HEK293 (cell line): Measurements from ENCODE around the gene ENAH.

Experiments used
- CTCF ChIA-PET: fragments of 350-600 bp; formaldehyde crosslinking; extraction: SDS; loops from one replicate; lab custom pipeline; 2021; ENCODE audit warnings: antibody characterized with exemption; lab: Yijun Ruan, JAX
- POLR2A ChIA-PET: fragments of 300-600 bp; formaldehyde crosslinking; extraction: SDS; loops from one replicate; lab custom pipeline; 2020; ENCODE audit warnings: antibody characterized with exemption, inconsistent platforms; lab: Yijun Ruan, JAX
- H3K27ac ChIP-seq: fragments of 200-500 bp; sonication (Bioruptor generic); 2 replicates; pipeline ENCODE4 v1.5.1; 2014; ENCODE audit warnings: low read depth, low read length, control low read depth, inconsistent platforms; ENCODE audit errors: extremely low read depth
- H3K36me3 ChIP-seq, 2 experiments: fragments of 200-500 bp in 1 of 2; sonication (Bioruptor generic) in 1 of 2; 1 replicate in 1 of 2; 2 replicates in 1 of 2; pipeline ENCODE4 v1.5.1; 2014 to 2017; ENCODE audit warnings: inconsistent platforms in 2 of 2, low read length in 2 of 2; ENCODE audit not compliant: control insufficient read depth in 2 of 2, insufficient read depth in 1 of 2
- H3K4me1 ChIP-seq: fragments of 200-500 bp; sonication (Bioruptor generic); 2 replicates; pipeline ENCODE4 v1.5.1; 2014; ENCODE audit warnings: mild to moderate bottlenecking, low read length, inconsistent platforms; ENCODE audit not compliant: control insufficient read depth, insufficient read depth
- H3K4me3 ChIP-seq: 2 replicates; pipeline ENCODE4 v1.5.1; 2011; ENCODE audit warnings: low read depth, mild to moderate bottlenecking, control low read depth, low read length, moderate library complexity
- H3K9me3 ChIP-seq: fragments of 200-500 bp; sonication (Bioruptor generic); 2 replicates; pipeline ENCODE4 v1.5.1; 2014; ENCODE audit warnings: low read depth, low read length, inconsistent platforms; ENCODE audit not compliant: control insufficient read depth, insufficient read depth
- BCL11B ChIP-seq: fragments of 450-650 bp; formaldehyde crosslinking; IDR thresholded peaks from 2 replicates; pipeline ENCODE4 v1.5.1; 2016; ENCODE audit warnings: low read depth, missing biosample characterization, missing genetic modification characterization
- GFI1B ChIP-seq: fragments of 450-650 bp; formaldehyde crosslinking; IDR thresholded peaks from 2 replicates; pipeline ENCODE4 v1.5.1; 2016; ENCODE audit warnings: missing biosample characterization, missing genetic modification characterization
- KLF1 ChIP-seq: fragments of 450-650 bp; formaldehyde crosslinking; IDR thresholded peaks from 2 replicates; pipeline ENCODE4 v1.5.1; 2016; ENCODE audit warnings: missing biosample characterization, missing genetic modification characterization
- KLF9 ChIP-seq: fragments of 450-650 bp; formaldehyde crosslinking; IDR thresholded peaks from 2 replicates; pipeline ENCODE4 v1.5.1; 2016; ENCODE audit warnings: missing biosample characterization, missing genetic modification characterization, low read depth
- PRDM1 ChIP-seq: fragments of 450-650 bp; formaldehyde crosslinking; IDR thresholded peaks from 2 replicates; pipeline ENCODE4; 2016; ENCODE audit warnings: missing biosample characterization, missing genetic modification characterization
- RBAK ChIP-seq: fragments of 450-650 bp; formaldehyde crosslinking; IDR thresholded peaks from 2 replicates; pipeline ENCODE4 v1.5.1; 2016; ENCODE audit warnings: missing biosample characterization, missing genetic modification characterization
- ZBTB8A ChIP-seq: fragments of 450-650 bp; formaldehyde crosslinking; IDR thresholded peaks from 2 replicates; pipeline ENCODE4 v1.5.1; 2016; ENCODE audit warnings: missing biosample characterization, missing genetic modification characterization
- ZFP37 ChIP-seq: fragments of 450-650 bp; formaldehyde crosslinking; IDR thresholded peaks from 2 replicates; pipeline ENCODE4 v1.5.1; 2016; ENCODE audit warnings: missing biosample characterization, missing genetic modification characterization
- ZNF138 ChIP-seq: fragments of 450-650 bp; formaldehyde crosslinking; IDR thresholded peaks from 2 replicates; pipeline ENCODE4 v1.5.1; 2016; ENCODE audit warnings: missing biosample characterization, missing genetic modification characterization, borderline replicate concordance
- ZNF174 ChIP-seq: fragments of 450-650 bp; formaldehyde crosslinking; IDR thresholded peaks from 2 replicates; pipeline ENCODE4 v1.5.0; 2017; ENCODE audit warnings: missing biosample characterization, mild to moderate bottlenecking, missing genetic modification characterization
- ZNF311 ChIP-seq: fragments of 450-650 bp; formaldehyde crosslinking; IDR thresholded peaks from 2 replicates; pipeline ENCODE4 v1.5.1; 2017; ENCODE audit warnings: missing biosample characterization, missing genetic modification characterization, borderline replicate concordance
- ZNF366 ChIP-seq: fragments of 450-650 bp; formaldehyde crosslinking; conservative IDR thresholded peaks from 2 replicates; pipeline ENCODE4 v1.5.1; 2016; ENCODE audit warnings: missing biosample characterization, missing genetic modification characterization
- ZNF555 ChIP-seq: fragments of 450-650 bp; formaldehyde crosslinking; conservative IDR thresholded peaks from 2 replicates; pipeline ENCODE4 v1.5.1; 2017; ENCODE audit warnings: missing biosample characterization, mild to moderate bottlenecking, missing genetic modification characterization, inconsistent platforms
- ZNF600 ChIP-seq: fragments of 450-650 bp; formaldehyde crosslinking; IDR thresholded peaks from 2 replicates; pipeline ENCODE4 v1.5.1; 2016; ENCODE audit warnings: missing biosample characterization, missing genetic modification characterization
- TF ChIP-seq, protein P1 (sequence below): fragments of 450-650 bp; formaldehyde crosslinking; IDR thresholded peaks from 2 replicates; pipeline ENCODE4 v1.5.1; 2016; ENCODE audit warnings: missing biosample characterization, missing genetic modification characterization, borderline replicate concordance
- TF ChIP-seq, protein P2 (sequence below): fragments of 450-650 bp; formaldehyde crosslinking; IDR thresholded peaks from 2 replicates; pipeline ENCODE4 v1.5.1; 2016; ENCODE audit warnings: missing biosample characterization, missing genetic modification characterization
- TF ChIP-seq, protein P3 (sequence below): fragments of 450-650 bp; formaldehyde crosslinking; IDR thresholded peaks from 2 replicates; pipeline ENCODE4 v1.5.1; 2017; ENCODE audit warnings: missing biosample characterization, missing genetic modification characterization
- TF ChIP-seq, protein P4 (sequence below): fragments of 450-650 bp; formaldehyde crosslinking; IDR thresholded peaks from 2 replicates; pipeline ENCODE4 v1.5.1; 2016; ENCODE audit warnings: missing biosample characterization, missing genetic modification characterization
- TF ChIP-seq, protein P5 (sequence below): fragments of 450-650 bp; formaldehyde crosslinking; IDR thresholded peaks from 2 replicates; pipeline ENCODE4 v1.5.1; 2016; ENCODE audit warnings: missing biosample characterization, missing genetic modification characterization
- TF ChIP-seq, protein P6 (sequence below): fragments of 450-650 bp; formaldehyde crosslinking; IDR thresholded peaks from 2 replicates; pipeline ENCODE4 v1.5.1; 2016; ENCODE audit warnings: missing biosample characterization, missing genetic modification characterization
- TF ChIP-seq, protein P7 (sequence below): fragments of 450-650 bp; formaldehyde crosslinking; IDR thresholded peaks from 2 replicates; pipeline ENCODE4 v1.5.1; 2016; ENCODE audit warnings: missing biosample characterization, missing genetic modification characterization

The ENAH gene

DNA sequence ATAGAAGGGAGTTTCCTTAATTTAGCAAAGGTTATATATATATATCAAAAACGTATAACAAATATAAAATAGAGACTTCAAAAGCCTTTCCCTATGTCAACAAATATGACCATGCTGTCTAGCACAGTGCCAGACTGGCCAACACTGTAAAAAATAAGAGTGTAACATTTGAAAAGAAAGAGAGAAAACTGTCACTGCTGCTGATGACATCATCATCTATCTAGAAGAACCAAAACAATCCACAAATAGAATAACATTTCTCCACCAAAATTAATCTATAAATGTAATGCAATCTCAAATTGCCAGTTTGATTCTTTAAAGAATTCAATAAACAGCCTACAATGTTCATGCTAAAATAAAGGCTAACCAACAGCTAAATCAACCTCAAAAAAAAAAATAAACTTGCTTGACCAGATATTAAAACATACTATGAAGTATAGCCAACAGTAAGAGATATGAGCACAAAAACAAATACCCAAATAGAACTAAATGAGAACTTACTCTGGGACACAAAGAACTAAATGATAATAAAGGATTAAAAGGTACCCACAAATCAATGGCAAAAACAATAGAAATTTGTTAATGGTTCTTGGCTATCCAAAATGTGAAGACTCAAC lies 50.2 kb downstream of the ENAH start:
- H3K4me3 ChIP-seq: no peak overlapping the region
- H3K9me3 ChIP-seq: no peaks in the 10 kb centered on the region; the same call in 1 of the 2 replicates
- H3K27ac ChIP-seq: peak overlapping the region; percentile 34; the same call in 1 of the 2 replicates
- CTCF ChIA-PET: interaction anchor here (0.6 to 1.4 kb wide), 5 partner anchors 10 to 283 kb away, joined by 3 to 7 read pairs (median 4); no protein-coding TSS in a partner anchor
- H3K36me3 ChIP-seq: peaks cover 0 to 11% of the 10 kb centered on the region in 2 experiments; a peak in 2 of 3 replicates
- H3K4me1 ChIP-seq: peaks cover 55% of the 10 kb centered on the region
- POLR2A ChIA-PET: interaction anchor here (0.5 to 1.8 kb wide), 5 partner anchors 9 to 316 kb away, joined by 3 to 5 read pairs (median 3); partner anchors contain the start of genes ENAH and SRP9
- no peak for TF ChIP-seq ZNF138 (tag by site-specific recombination)
- TF ChIP-seq, protein P1, sequence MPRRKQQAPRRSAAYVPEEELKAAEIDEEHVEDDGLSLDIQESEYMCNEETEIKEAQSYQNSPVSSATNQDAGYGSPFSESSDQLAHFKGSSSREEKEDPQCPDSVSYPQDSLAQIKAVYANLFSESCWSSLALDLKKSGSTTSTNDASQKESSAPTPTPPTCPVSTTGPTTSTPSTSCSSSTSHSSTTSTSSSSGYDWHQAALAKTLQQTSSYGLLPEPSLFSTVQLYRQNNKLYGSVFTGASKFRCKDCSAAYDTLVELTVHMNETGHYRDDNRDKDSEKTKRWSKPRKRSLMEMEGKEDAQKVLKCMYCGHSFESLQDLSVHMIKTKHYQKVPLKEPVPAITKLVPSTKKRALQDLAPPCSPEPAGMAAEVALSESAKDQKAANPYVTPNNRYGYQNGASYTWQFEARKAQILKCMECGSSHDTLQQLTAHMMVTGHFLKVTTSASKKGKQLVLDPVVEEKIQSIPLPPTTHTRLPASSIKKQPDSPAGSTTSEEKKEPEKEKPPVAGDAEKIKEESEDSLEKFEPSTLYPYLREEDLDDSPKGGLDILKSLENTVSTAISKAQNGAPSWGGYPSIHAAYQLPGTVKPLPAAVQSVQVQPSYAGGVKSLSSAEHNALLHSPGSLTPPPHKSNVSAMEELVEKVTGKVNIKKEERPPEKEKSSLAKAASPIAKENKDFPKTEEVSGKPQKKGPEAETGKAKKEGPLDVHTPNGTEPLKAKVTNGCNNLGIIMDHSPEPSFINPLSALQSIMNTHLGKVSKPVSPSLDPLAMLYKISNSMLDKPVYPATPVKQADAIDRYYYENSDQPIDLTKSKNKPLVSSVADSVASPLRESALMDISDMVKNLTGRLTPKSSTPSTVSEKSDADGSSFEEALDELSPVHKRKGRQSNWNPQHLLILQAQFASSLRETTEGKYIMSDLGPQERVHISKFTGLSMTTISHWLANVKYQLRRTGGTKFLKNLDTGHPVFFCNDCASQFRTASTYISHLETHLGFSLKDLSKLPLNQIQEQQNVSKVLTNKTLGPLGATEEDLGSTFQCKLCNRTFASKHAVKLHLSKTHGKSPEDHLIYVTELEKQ (tag by site-specific recombination): no peak
- TF ChIP-seq KLF9: no peak
- TF ChIP-seq, protein P2, sequence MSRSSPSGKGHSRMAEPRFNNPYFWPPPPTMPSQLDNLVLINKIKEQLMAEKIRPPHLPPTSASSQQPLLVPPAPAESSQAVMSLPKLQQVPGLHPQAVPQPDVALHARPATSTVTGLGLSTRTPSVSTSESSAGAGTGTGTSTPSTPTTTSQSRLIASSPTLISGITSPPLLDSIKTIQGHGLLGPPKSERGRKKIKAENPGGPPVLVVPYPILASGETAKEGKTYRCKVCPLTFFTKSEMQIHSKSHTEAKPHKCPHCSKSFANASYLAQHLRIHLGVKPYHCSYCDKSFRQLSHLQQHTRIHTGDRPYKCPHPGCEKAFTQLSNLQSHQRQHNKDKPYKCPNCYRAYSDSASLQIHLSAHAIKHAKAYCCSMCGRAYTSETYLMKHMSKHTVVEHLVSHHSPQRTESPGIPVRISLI (tag by site-specific recombination): peak; percentile 91
- TF ChIP-seq, protein P3, sequence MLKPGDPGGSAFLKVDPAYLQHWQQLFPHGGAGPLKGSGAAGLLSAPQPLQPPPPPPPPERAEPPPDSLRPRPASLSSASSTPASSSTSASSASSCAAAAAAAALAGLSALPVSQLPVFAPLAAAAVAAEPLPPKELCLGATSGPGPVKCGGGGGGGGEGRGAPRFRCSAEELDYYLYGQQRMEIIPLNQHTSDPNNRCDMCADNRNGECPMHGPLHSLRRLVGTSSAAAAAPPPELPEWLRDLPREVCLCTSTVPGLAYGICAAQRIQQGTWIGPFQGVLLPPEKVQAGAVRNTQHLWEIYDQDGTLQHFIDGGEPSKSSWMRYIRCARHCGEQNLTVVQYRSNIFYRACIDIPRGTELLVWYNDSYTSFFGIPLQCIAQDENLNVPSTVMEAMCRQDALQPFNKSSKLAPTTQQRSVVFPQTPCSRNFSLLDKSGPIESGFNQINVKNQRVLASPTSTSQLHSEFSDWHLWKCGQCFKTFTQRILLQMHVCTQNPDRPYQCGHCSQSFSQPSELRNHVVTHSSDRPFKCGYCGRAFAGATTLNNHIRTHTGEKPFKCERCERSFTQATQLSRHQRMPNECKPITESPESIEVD: peak; percentile 84
- TF ChIP-seq KLF1 (tag by site-specific recombination): no peak
- no peak for TF ChIP-seq ZBTB8A (tag by site-specific recombination)
- TF ChIP-seq, protein P4, sequence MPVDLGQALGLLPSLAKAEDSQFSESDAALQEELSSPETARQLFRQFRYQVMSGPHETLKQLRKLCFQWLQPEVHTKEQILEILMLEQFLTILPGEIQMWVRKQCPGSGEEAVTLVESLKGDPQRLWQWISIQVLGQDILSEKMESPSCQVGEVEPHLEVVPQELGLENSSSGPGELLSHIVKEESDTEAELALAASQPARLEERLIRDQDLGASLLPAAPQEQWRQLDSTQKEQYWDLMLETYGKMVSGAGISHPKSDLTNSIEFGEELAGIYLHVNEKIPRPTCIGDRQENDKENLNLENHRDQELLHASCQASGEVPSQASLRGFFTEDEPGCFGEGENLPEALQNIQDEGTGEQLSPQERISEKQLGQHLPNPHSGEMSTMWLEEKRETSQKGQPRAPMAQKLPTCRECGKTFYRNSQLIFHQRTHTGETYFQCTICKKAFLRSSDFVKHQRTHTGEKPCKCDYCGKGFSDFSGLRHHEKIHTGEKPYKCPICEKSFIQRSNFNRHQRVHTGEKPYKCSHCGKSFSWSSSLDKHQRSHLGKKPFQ: no peak
- TF ChIP-seq ZNF174: no peak
- TF ChIP-seq BCL11B (tag by site-specific recombination): no peak
- no peak for TF ChIP-seq GFI1B (tag by site-specific recombination)
- TF ChIP-seq ZNF311 (tag by site-specific recombination): no peak
- TF ChIP-seq RBAK (tag by site-specific recombination): no peak
- TF ChIP-seq ZNF366 (tag by site-specific recombination): no peak
- no peak for TF ChIP-seq ZNF555 (tag by site-specific recombination)
- TF ChIP-seq ZNF600 (tag by site-specific recombination): no peak
- TF ChIP-seq, protein P5, sequence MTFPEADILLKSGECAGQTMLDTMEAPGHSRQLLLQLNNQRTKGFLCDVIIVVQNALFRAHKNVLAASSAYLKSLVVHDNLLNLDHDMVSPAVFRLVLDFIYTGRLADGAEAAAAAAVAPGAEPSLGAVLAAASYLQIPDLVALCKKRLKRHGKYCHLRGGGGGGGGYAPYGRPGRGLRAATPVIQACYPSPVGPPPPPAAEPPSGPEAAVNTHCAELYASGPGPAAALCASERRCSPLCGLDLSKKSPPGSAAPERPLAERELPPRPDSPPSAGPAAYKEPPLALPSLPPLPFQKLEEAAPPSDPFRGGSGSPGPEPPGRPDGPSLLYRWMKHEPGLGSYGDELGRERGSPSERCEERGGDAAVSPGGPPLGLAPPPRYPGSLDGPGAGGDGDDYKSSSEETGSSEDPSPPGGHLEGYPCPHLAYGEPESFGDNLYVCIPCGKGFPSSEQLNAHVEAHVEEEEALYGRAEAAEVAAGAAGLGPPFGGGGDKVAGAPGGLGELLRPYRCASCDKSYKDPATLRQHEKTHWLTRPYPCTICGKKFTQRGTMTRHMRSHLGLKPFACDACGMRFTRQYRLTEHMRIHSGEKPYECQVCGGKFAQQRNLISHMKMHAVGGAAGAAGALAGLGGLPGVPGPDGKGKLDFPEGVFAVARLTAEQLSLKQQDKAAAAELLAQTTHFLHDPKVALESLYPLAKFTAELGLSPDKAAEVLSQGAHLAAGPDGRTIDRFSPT (tag by site-specific recombination): 0 out of 2 replicates have a peak, but pooled peaks have one; percentile 12
- peak; percentile 54; the same call in 1 of the 2 replicates for TF ChIP-seq ZFP37 (tag by site-specific recombination)
- TF ChIP-seq PRDM1 (tag by site-specific recombination): peak; percentile 94
- TF ChIP-seq, protein P6, sequence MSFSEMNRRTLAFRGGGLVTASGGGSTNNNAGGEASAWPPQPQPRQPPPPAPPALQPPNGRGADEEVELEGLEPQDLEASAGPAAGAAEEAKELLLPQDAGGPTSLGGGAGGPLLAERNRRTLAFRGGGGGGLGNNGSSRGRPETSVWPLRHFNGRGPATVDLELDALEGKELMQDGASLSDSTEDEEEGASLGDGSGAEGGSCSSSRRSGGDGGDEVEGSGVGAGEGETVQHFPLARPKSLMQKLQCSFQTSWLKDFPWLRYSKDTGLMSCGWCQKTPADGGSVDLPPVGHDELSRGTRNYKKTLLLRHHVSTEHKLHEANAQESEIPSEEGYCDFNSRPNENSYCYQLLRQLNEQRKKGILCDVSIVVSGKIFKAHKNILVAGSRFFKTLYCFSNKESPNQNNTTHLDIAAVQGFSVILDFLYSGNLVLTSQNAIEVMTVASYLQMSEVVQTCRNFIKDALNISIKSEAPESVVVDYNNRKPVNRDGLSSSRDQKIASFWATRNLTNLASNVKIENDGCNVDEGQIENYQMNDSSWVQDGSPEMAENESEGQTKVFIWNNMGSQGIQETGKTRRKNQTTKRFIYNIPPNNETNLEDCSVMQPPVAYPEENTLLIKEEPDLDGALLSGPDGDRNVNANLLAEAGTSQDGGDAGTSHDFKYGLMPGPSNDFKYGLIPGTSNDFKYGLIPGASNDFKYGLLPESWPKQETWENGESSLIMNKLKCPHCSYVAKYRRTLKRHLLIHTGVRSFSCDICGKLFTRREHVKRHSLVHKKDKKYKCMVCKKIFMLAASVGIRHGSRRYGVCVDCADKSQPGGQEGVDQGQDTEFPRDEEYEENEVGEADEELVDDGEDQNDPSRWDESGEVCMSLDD (tag by site-specific recombination): no peak
- TF ChIP-seq, protein P7, sequence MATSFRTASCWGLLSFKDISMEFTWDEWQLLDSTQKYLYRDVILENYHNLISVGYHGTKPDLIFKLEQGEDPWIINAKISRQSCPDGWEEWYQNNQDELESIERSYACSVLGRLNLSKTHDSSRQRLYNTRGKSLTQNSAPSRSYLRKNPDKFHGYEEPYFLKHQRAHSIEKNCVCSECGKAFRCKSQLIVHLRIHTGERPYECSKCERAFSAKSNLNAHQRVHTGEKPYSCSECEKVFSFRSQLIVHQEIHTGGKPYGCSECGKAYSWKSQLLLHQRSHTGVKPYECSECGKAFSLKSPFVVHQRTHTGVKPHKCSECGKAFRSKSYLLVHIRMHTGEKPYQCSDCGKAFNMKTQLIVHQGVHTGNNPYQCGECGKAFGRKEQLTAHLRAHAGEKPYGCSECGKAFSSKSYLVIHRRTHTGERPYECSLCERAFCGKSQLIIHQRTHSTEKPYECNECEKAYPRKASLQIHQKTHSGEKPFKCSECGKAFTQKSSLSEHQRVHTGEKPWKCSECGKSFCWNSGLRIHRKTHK (tag by site-specific recombination): no peak
